CD14-positive monocyte (primary cell): ENCODE measurements around the gene FAM83B. TPM values are rescaled to one million over a fixed set of nuclear protein-coding genes. Genes with fewer than 3 reads are reported as not detected.

Source experiments
- DNase-seq, 3 donors: peaks; one replicate each; pipeline ENCODE4 v3.0.0-alpha.2; 2011 to 2022
- H2AFZ ChIP-seq: 2 replicates; pipeline ENCODE4 v1.6.0; 2012; ENCODE audit warnings: mild to moderate bottlenecking, low read depth, low read length, inconsistent platforms; ENCODE audit not compliant: insufficient read depth, poor library complexity, severe bottlenecking
- H3K27ac ChIP-seq, 2 donors: 1 replicate in 1 of 2; 2 replicates in 1 of 2; pipeline ENCODE4 v1.5.1; 2012 to 2013; ENCODE audit warnings: low read length in 2 of 2, control low read depth in 1 of 2, inconsistent platforms in 1 of 2, low read depth in 1 of 2, mild to moderate bottlenecking in 1 of 2
- H3K27me3 ChIP-seq, 2 donors: one replicate each; pipeline versions ENCODE4 v1.6.0 to v1.6.1; 2011 to 2013; ENCODE audit warnings: low read length in 2 of 2; ENCODE audit not compliant: control insufficient read depth in 2 of 2, insufficient read depth in 2 of 2
- H3K36me3 ChIP-seq, 2 donors: replicated peaks in 1 of 2; 1 replicate in 1 of 2; 2 replicates in 1 of 2; pipeline versions ENCODE4 v1.5.1 to v1.6.1; 2012 to 2013; ENCODE audit warnings: low read length in 2 of 2, control low read depth in 1 of 2, inconsistent platforms in 1 of 2, mild to moderate bottlenecking in 1 of 2; ENCODE audit not compliant: insufficient read depth in 2 of 2, control insufficient read depth in 1 of 2
- H3K4me1 ChIP-seq, 2 donors: 1 replicate in 1 of 2; 2 replicates in 1 of 2; pipeline versions ENCODE4 v1.5.1 to v1.6.1; 2012 to 2013; ENCODE audit warnings: low read length in 2 of 2, control low read depth in 1 of 2, inconsistent platforms in 1 of 2, mild to moderate bottlenecking in 1 of 2, moderate library complexity in 1 of 2; ENCODE audit not compliant: insufficient read depth in 2 of 2, control insufficient read depth in 1 of 2
- H3K4me2 ChIP-seq: replicated peaks from 2 replicates; pipeline ENCODE3; 2012; ENCODE audit warnings: low read length, moderate library complexity, mild to moderate bottlenecking; ENCODE audit not compliant: poor library complexity, severe bottlenecking; ENCODE audit errors: extremely low read depth
- H3K4me3 ChIP-seq, 3 experiments: fragments of 200-600 bp in 1 of 3; sonication (generic) in 1 of 3; replicated peaks in 1 of 3; 1 replicate in 2 of 3; 2 replicates in 1 of 3; pipeline ENCODE4 v1.5.1; 2011 to 2013; ENCODE audit warnings: low read length in 3 of 3, mild to moderate bottlenecking in 3 of 3, control low read depth in 2 of 3, low read depth in 2 of 3, inconsistent platforms in 1 of 3, moderate library complexity in 1 of 3
- H3K79me2 ChIP-seq: 2 replicates; pipeline ENCODE4 v1.6.0; 2012; ENCODE audit warnings: mild to moderate bottlenecking, control low read depth, inconsistent platforms, low read length, moderate library complexity; ENCODE audit not compliant: insufficient read depth
- H3K9ac ChIP-seq: 2 replicates; pipeline ENCODE4 v1.6.0; 2017; ENCODE audit warnings: low read length, mild to moderate bottlenecking; ENCODE audit not compliant: insufficient read depth, poor library complexity, severe bottlenecking
- H3K9me3 ChIP-seq, 2 donors: replicated peaks in 1 of 2; 1 replicate in 1 of 2; 2 replicates in 1 of 2; pipeline versions ENCODE4 v1.5.1 to v1.6.1; 2012 to 2013; ENCODE audit warnings: low read length in 2 of 2, control low read depth in 1 of 2; ENCODE audit not compliant: control insufficient read depth in 1 of 2, insufficient read depth in 1 of 2
- H4K20me1 ChIP-seq: 2 replicates; pipeline ENCODE4 v1.6.0; 2012; ENCODE audit warnings: mild to moderate bottlenecking, low read length, control low read depth, moderate library complexity; ENCODE audit not compliant: insufficient read depth
- H3K27ac Mint-ChIP-seq, 7 donors: one replicate each; pipeline ENCODE4 v1.8.0; 2020; ENCODE audit warnings: mild to moderate bottlenecking in 7 of 7, mixed read lengths in 7 of 7, moderate library complexity in 6 of 7, inconsistent platforms in 2 of 7
- H3K27me3 Mint-ChIP-seq, 3 donors: one replicate each; pipeline ENCODE4 v1.8.0; 2021 to 2022; ENCODE audit warnings: low read depth in 3 of 3, mild to moderate bottlenecking in 3 of 3, mixed read lengths in 3 of 3, moderate library complexity in 3 of 3, inconsistent platforms in 1 of 3
- H3K36me3 Mint-ChIP-seq, 2 donors: one replicate each; pipeline ENCODE4 v1.8.0; 2020; ENCODE audit warnings: mixed read lengths in 2 of 2, inconsistent platforms in 1 of 2, mild to moderate bottlenecking in 1 of 2
- H3K4me1 Mint-ChIP-seq: one replicate; pipeline ENCODE4 v1.8.0; 2020; ENCODE audit warnings: mild to moderate bottlenecking, mixed read lengths
- H3K4me3 Mint-ChIP-seq, 2 donors: one replicate each; pipeline ENCODE4 v1.8.0; 2020; ENCODE audit warnings: mild to moderate bottlenecking in 2 of 2, mixed read lengths in 2 of 2, moderate library complexity in 1 of 2
- H3K9me3 Mint-ChIP-seq, 7 donors: one replicate each; pipeline ENCODE4 v1.8.0; 2020 to 2022; ENCODE audit warnings: mixed read lengths in 7 of 7, mild to moderate bottlenecking in 6 of 7, moderate library complexity in 6 of 7, inconsistent platforms in 2 of 7
- CTCF ChIP-seq: fragments of 200-600 bp; IDR thresholded peaks from one replicate; pipeline ENCODE4 v1.8.0; 2022; ENCODE audit warnings: antibody characterized with exemption, mild to moderate bottlenecking
- WGBS: methylation state at CpG from one replicate; pipeline ENCODE4 v1.1.5; 2013; ENCODE audit warnings: missing lambda C conversion rate; ENCODE audit not compliant: insufficient coverage; 5-methylcytosine and 5-hydroxymethylcytosine counted together
- intact Hi-C, 2 donors: fragments of 100-400 bp; cut with micrococcal nuclease; formaldehyde crosslinking; loops; one replicate each; pipeline versions ENCODE4 v1.15.0 to v1.15.1; 2023
- polyA plus RNA-seq, 3 donors: library from polyadenylated mRNA; depleted of rRNA in 1 of 3; unstranded in 2 of 3; stranded (reverse) in 1 of 3; fragments of 300-500 nt in 2 of 3; fragments of >200 nt in 1 of 3; fragmentation: Illumina TruSeq in 2 of 3; gene quantifications; 1 replicate in 2 of 3; 2 replicates in 1 of 3; pipeline ENCODE4 v1.2.3, GENCODE V29; 2012 to 2021

Gene FAM83B
- polyA plus RNA-seq, 3 donors: not detected

- H3K9me3 ChIP-seq: no peaks in the 10 kb centered on the region
- intact Hi-C loops: no loop called here
- H3K36me3 ChIP-seq: no peaks in the 10 kb centered on the region
- TF ChIP-seq CTCF: no peak
- no peak overlapping the region for H3K9ac ChIP-seq
- Mint-ChIP-seq H3K4me3 (no peak overlapping the region), H3K36me3 (no peaks in the 10 kb centered on the region), H3K27ac (no peak overlapping the region), H3K9me3 (peaks cover 0 to 3% (median 0%) of the 10 kb centered on the region in 7 donors), H3K4me1 (no peaks in the 10 kb centered on the region), H3K27me3 (peaks cover 0 to 2% (median 0%) of the 10 kb centered on the region in 3 donors)
- no peak overlapping the region for H3K4me2 ChIP-seq
- H3K27ac ChIP-seq: no peak overlapping the region
- no peaks in the 10 kb centered on the region for H3K27me3 ChIP-seq
- DNase-seq: no peak
- H3K79me2 ChIP-seq: no peaks in the 10 kb centered on the region
- no peaks in the 10 kb centered on the region for H3K4me1 ChIP-seq
- H3K4me3 ChIP-seq: no peak overlapping the region
- H2AFZ ChIP-seq: no peak overlapping the region
- H4K20me1 ChIP-seq: no peaks in the 10 kb centered on the region
- WGBS: no CpG with 5 or more reads among the region's 1 CpG
These were observed 64.3 kb downstream of the FAM83B start for GRCh38 chr6:54910921-54911320.

- no peak overlapping the region for H3K4me2 ChIP-seq
- DNase-seq: no peak
- H4K20me1 ChIP-seq: no peaks in the 10 kb centered on the region
- H3K9me3 Mint-ChIP-seq: peaks cover 0 to 3% (median 0%) of the 10 kb centered on the region in 7 donors
- H3K79me2 ChIP-seq: no peaks in the 10 kb centered on the region
- no peaks in the 10 kb centered on the region for H3K36me3 ChIP-seq
- no peak overlapping the region for H3K27ac Mint-ChIP-seq
- H3K27me3 ChIP-seq: no peaks in the 10 kb centered on the region
- intact Hi-C loops: no loop called here
- no peaks in the 10 kb centered on the region for H3K4me1 ChIP-seq
- H3K36me3 Mint-ChIP-seq: no peaks in the 10 kb centered on the region
- WGBS: no CpG with 5 or more reads among the region's 2 CpGs
- no peak for TF ChIP-seq CTCF
- H3K9ac ChIP-seq: no peak overlapping the region
- H3K27ac ChIP-seq: no peak overlapping the region
- no peaks in the 10 kb centered on the region for H3K9me3 ChIP-seq
- no peak overlapping the region for H3K4me3 ChIP-seq
- H3K27me3 Mint-ChIP-seq: peaks cover 0 to 2% (median 0%) of the 10 kb centered on the region in 3 donors
- H3K4me3 Mint-ChIP-seq: no peak overlapping the region
- H2AFZ ChIP-seq: no peak overlapping the region
- no peaks in the 10 kb centered on the region for H3K4me1 Mint-ChIP-seq
These were observed 66.6 kb downstream of the FAM83B start for GRCh38 chr6:54913211-54913610.
